Fibroblast of lung (primary cell): ENCODE data around the gene TNIK.

Source experiments
- EZH2 ChIP-seq: IDR thresholded peaks from 2 replicates; pipeline ENCODE4 v1.5.1; 2012; ENCODE audit warnings: low read length, control low read depth, mild to moderate bottlenecking; ENCODE audit errors: missing control alignments
- TF ChIP-seq, protein P1 (sequence below), 2 donors: IDR thresholded peaks in 1 of 2; conservative IDR thresholded peaks in 1 of 2; 1 replicate in 1 of 2; 2 replicates in 1 of 2; pipeline ENCODE4 v1.5.1; 2011 to 2012; ENCODE audit warnings: low read length in 2 of 2, control low read depth in 1 of 2, inconsistent platforms in 1 of 2, low read depth in 1 of 2, mild to moderate bottlenecking in 1 of 2

GRCh38 chr3:171204942-171205341 is 255.3 kb downstream of the TNIK start:
- no peak for TF ChIP-seq EZH2
- TF ChIP-seq, protein P1, sequence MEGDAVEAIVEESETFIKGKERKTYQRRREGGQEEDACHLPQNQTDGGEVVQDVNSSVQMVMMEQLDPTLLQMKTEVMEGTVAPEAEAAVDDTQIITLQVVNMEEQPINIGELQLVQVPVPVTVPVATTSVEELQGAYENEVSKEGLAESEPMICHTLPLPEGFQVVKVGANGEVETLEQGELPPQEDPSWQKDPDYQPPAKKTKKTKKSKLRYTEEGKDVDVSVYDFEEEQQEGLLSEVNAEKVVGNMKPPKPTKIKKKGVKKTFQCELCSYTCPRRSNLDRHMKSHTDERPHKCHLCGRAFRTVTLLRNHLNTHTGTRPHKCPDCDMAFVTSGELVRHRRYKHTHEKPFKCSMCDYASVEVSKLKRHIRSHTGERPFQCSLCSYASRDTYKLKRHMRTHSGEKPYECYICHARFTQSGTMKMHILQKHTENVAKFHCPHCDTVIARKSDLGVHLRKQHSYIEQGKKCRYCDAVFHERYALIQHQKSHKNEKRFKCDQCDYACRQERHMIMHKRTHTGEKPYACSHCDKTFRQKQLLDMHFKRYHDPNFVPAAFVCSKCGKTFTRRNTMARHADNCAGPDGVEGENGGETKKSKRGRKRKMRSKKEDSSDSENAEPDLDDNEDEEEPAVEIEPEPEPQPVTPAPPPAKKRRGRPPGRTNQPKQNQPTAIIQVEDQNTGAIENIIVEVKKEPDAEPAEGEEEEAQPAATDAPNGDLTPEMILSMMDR (conservative IDR thresholded peaks at IDR 0.05 in 1 of 2, IDR thresholded peaks at IDR 0.05 in 1 of 2; ENCODE audit: low read depth in 1 of 2, low read length in 2 of 2) = no peak
